ENCODE results near the gene PRR29.

The PRR29 gene

DNA sequence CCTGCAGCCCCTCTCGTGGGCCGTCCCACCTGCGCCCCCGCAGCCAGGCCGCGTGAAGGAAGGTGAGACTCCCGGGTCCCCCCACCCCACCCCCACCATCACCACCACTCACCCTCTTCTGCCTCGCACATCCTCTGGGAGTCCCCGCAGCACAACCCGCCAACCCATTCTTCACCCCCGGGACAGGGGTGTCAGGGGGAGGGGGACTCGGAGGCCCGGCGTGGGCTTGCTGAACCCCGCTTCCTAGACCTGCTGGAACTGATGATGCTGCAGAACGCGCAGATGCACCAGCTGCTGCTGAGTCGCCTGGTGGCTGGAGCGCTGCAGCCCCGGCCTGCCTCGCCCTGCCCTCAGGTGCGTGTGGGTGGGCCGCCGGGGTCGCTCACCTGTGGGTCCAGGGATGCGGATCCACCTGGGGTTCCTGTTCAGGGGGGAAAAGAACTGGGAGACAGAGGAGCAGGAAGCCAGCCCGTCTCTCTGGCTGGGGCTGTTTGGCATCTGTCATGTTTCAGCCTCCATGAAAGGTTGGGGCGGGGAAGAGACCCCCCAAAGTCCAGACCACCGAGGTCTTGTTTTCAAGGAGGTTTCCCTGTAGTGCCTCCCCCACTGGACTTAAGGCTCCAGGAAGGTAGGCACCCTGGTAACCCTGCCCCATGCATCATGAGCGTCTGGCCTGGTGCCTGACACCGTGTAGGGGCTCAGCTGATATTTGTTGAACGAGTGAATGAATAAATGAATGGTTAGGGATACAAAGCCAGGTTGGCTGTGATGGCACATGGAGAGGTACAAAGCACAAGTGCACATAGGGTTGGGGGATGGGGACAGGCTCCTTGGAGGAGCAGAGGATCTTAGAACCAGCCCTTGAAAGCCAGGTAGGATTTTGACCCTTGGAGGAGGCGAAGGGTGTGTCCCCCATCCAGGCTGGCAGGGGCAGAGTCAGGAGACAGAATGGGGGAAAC is 849 bp downstream of the PRR29 start:
- DNase-seq (ENCODE audit: low read depth): no peak
- no peak for TF ChIP-seq CTCF (conservative IDR thresholded peaks at IDR 0.05; ENCODE audit: low read depth, low read length)
- H3K4me3 ChIP-seq (ENCODE audit: low read depth, low read length): peak overlapping the region; percentile 71

- no peak overlapping the region for H3K4me3 ChIP-seq (ENCODE audit: low read depth, low read length)
- no peak for DNase-seq (ENCODE audit: low read depth)
- no peak for TF ChIP-seq CTCF (conservative IDR thresholded peaks at IDR 0.05; ENCODE audit: low read depth, low read length)
Observed at GRCh38 chr17:63999680-64000531, 1.8 kb downstream of the PRR29 start.

- no peak for DNase-seq (ENCODE audit: low read depth)
- H3K4me3 ChIP-seq (ENCODE audit: low read depth, low read length): no peak overlapping the region
- no peak for TF ChIP-seq CTCF (conservative IDR thresholded peaks at IDR 0.05; ENCODE audit: low read depth, low read length)
Observed at GRCh38 chr17:64001091-64001579, 3.0 kb downstream of the PRR29 start.

GRCh38 chr17:64001763-64002529 is 3.8 kb downstream of the PRR29 start:
- TF ChIP-seq CTCF (conservative IDR thresholded peaks at IDR 0.05; ENCODE audit: low read depth, low read length): no peak
- DNase-seq (ENCODE audit: low read depth): peak; percentile 19

GRCh38 chr17:64002658-64003525 is 4.7 kb downstream of the PRR29 start:
- no peak overlapping the region for H3K4me3 ChIP-seq (ENCODE audit: low read depth, low read length)
- no peak for TF ChIP-seq CTCF (conservative IDR thresholded peaks at IDR 0.05; ENCODE audit: low read depth, low read length)
- no peak for DNase-seq (ENCODE audit: low read depth)

More at GRCh38 chr17:64001763-64002529, 3.8 kb downstream of the PRR29 start:
- H3K4me3 ChIP-seq (ENCODE audit: low read depth, low read length): no peak overlapping the region
